ENCODE measurements around the gene RPL13A. TPM values are rescaled to one million over a fixed set of nuclear protein-coding genes. Genes with fewer than 3 reads are reported as not detected.

Gene RPL13A
- total RNA-seq, 1 experiment from 2014 or later: 3,286 TPM

GRCh38 chr19:49524812-49525455 lies 37.5 kb downstream of the RPL13A start:
- Mint-ChIP-seq H3K27ac (peak overlapping the region; percentile 12 to 57 (median 16); a peak in 5 of 7 replicates), H3K27me3 (ENCODE audit: low read depth) (peaks cover 6% of the 10 kb centered on the region), H3K9me3 (no peaks in the 10 kb centered on the region; a peak in 1 of 5 replicates), H3K36me3 (ENCODE audit: insufficient read depth in 1 of 3, low read depth in 3 of 3) (peaks cover 4 to 39% (median 33%) of the 10 kb centered on the region in 3 experiments; a peak in 6 of 7 replicates), H3K4me1 (peaks cover 0 to 15% of the 10 kb centered on the region in 2 experiments; a peak in 2 of 4 replicates), H3K4me3 (no peak overlapping the region)
- Histone ChIP-seq H3K4me2 (ENCODE audit: insufficient read depth, insufficient read length, low read length) (no peak overlapping the region), H3K79me2 (ENCODE audit: insufficient read depth, low read length) (no peaks in the 10 kb centered on the region), H2BK5ac (ENCODE audit: insufficient read length, low read length) (no peak overlapping the region), H4K5ac (ENCODE audit: insufficient read length, low read depth, low read length) (no peak overlapping the region), H3K56ac (ENCODE audit: insufficient read length, low read depth, low read length) (no peak overlapping the region), H2BK20ac (ENCODE audit: low read depth, low read length, poor library complexity, severe bottlenecking) (no peak overlapping the region), H2BK12ac (ENCODE audit: insufficient read length, low read depth, low read length) (no peak overlapping the region), H3K79me1 (ENCODE audit: insufficient read depth, low read depth, low read length, poor library complexity, severe bottlenecking) (no peaks in the 10 kb centered on the region), H3K18ac (ENCODE audit: insufficient read length, low read depth, low read length) (no peak overlapping the region), H3K27me3 (ENCODE audit: insufficient read depth, low read length) (no peaks in the 10 kb centered on the region), H2BK120ac (ENCODE audit: low read depth, low read length, poor library complexity, severe bottlenecking) (no peak overlapping the region), H2BK15ac (ENCODE audit: low read depth, low read length) (no peak overlapping the region), H3K23me2 (ENCODE audit: insufficient read length, low read depth, low read length, poor library complexity, severe bottlenecking) (no peaks in the 10 kb centered on the region), H4K91ac (ENCODE audit: insufficient read length, low read depth, low read length) (no peak overlapping the region), H3T11ph (ENCODE audit: low read length) (no peak overlapping the region), H3K27ac (ENCODE audit: insufficient read length, low read depth, low read length) (no peak overlapping the region), H3K14ac (ENCODE audit: insufficient read depth, low read length) (no peak overlapping the region), H3K23ac (ENCODE audit: insufficient read length, low read depth, low read length) (no peak overlapping the region), H3K4ac (ENCODE audit: low read depth, low read length) (no peak overlapping the region), H2AK5ac (ENCODE audit: insufficient read length, low read length) (no peak overlapping the region), H2AFZ (ENCODE audit: low read length) (no peak overlapping the region), H4K8ac (replicated peaks; ENCODE audit: insufficient read length, low read depth, low read length) (no peak overlapping the region), H3K9ac (ENCODE audit: extremely low read depth, insufficient read length, low read length) (no peak overlapping the region), H4K20me1 (ENCODE audit: control insufficient read depth, insufficient read depth, insufficient read length) (no peaks in the 10 kb centered on the region), H3K4me1 (ENCODE audit: insufficient read depth, low read length) (no peaks in the 10 kb centered on the region), H3K9me3 (ENCODE audit: control insufficient read depth, low read depth, low read length) (no peaks in the 10 kb centered on the region)
- TF ChIP-seq CTCF (conservative IDR thresholded peaks at IDR 0.05): no peak
- whole genome bisulfite sequencing (ENCODE audit: extremely low coverage, insufficient read length, low lambda C conversion rate): no CpG with 5 or more reads among the region's 22 CpGs
- no peak for DNase-seq

Data from H9 (cell line).